IPS-NIHi11 (cell line): ENCODE results near the gene ZNF148.

Source experiments
- DNase-seq: peaks from one replicate; pipeline ENCODE4 v3.0.0; 2012; ENCODE audit warnings: mixed read lengths, low spot score

The ZNF148 gene

DNA sequence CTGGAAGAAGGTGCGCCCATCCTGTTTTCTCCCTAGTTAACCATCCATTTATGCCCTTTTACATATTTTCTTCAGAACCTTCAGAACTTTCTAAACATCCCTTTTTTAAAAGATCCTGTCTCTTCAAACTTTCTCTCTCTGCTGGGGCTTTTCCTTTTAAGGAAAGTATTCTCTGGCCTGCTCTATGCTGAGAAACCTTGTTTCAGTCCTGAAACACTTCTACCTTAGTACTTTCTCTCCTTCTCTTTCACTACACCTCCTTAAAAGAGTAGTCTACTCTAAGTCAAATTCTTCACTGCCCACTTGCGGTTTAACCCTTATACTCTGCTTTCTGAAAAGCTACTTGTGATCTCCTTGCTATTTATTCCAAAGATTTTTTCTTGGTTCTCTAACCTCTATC lies 97.0 kb downstream of the ZNF148 start:
- DNase-seq, result no peak

GRCh38 chr3:125271127-125271526 lies 104.0 kb downstream of the ZNF148 start:
- peak; percentile 14 for DNase-seq

- DNase-seq, result no peak
Observed at GRCh38 chr3:125267460-125267859, 107.7 kb downstream of the ZNF148 start.

GRCh38 chr3:125266971-125267370 lies 108.2 kb downstream of the ZNF148 start:
- no peak for DNase-seq

GRCh38 chr3:125262161-125262560 lies 113.0 kb downstream of the ZNF148 start:
- no peak for DNase-seq

GRCh38 chr3:125261031-125261430 lies 114.1 kb downstream of the ZNF148 start:
- no peak for DNase-seq

DNA sequence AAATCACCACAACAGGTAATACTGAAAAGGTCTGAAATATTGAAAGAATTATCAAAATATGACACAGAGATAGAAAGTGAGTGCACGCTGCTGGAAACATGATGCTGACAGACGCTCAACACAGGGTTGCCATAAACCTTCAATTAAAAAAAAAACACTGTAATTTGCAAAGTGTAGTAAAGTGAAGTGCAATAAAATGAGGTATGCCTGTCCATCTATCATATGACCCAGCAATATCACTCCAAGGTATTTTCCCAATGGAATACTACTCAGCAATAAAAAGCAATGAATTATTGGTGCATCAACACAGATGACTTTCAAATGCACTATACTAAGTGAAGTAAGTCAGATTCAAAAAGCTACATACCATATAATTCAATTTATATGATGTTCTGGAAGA lies 115.0 kb downstream of the ZNF148 start:
- no peak for DNase-seq

DNA sequence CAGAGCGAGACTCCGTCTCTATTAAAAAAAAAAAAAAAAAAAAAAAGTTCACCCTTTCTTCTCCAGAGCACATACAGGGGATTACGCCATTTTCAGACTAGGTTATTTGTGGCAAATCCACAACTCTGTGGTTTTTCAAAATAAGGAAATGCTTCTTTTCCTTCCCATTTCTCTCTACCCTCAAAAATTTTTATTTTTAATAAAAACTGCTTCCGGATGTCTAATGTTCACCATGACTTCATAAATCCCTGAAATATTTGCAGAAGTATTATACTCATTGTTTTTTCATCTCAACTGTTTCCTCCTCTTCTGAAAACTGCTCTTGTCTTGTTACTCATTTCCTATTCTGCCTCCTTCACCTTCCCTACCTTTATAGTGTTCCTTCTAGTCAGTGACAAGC lies 117.6 kb downstream of the ZNF148 start:
- no peak for DNase-seq

DNA sequence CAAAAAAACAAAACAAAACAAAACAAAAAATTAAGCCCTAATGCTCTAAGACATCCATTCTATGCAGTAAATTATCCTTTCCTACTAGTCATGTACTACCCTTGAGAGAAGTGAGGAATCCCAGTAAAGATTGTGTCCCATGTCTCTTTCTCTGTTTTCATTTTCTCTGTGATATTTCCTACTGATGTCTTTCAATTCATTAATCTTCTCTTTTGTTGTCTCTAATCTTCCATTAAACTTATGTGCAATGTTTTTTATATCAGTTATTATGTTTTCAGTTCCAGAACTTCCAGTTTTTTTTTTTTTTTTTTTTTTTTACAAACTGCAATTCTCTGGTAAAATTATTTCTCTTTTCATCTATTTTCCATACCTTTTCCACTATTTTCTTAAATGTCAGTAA lies 118.5 kb downstream of the ZNF148 start:
- no peak for DNase-seq

- DNase-seq, result no peak
Observed at GRCh38 chr3:125250973-125251372, 124.2 kb downstream of the ZNF148 start.

GRCh38 chr3:125246237-125246636 lies 128.9 kb downstream of the ZNF148 start:
- no peak for DNase-seq

- no peak for DNase-seq
Observed at GRCh38 chr3:125245521-125245920, 129.6 kb downstream of the ZNF148 start.

DNA sequence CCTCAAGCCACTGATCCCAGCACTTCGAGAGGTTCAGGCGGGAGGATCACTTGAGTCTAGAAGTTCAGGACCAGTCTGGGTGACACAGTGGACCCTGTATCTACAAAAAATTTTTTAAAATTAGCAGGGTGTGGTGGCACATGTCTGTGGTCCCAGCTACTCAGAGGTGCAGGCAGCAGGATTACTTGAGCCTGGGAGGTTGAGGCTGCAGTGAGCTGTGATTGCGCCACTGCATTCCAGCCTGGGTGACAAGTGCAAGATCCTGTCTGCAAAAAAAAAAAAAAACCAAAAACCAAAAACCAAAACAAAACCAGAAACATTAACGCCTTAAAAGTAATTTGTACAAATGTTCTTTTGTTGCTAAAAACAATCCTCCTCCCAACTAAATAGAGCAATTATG lies 134.6 kb downstream of the ZNF148 start:
- no peak for DNase-seq

DNA sequence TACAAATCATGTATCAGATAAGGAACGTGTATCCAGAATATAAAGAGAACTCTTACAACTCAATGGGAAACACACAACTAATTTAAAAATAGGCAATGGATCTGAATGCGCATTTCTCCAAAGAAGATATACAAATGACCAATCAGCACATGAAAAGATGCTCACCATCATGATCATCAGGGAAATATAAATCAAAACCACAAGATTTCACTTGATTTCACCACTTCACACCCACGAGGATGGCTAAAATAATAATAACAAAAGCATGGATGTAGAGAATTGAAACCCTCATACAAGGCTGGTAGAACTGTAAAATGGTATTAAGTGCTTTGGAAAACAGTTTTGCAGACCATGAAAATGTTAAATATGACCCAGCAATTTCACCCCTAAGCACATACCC lies 135.9 kb downstream of the ZNF148 start:
- no peak for DNase-seq

DNA sequence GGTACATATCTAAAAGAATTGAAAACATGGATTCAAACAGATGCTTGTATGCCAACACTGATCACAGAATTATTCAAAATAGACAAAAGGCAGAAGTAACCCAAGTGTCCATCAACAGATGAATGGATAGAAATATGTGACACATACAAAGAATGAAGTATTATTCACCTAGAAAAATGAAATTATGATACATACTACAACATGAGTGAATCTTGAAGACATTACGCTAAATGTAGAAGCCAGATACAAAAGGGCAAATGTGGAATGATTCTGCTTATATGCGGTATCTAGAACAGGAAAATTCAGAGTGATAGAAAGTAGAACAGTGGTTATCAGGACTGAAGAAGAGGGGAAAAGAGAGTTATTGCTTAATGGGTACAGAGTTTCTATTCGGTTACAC lies 136.4 kb downstream of the ZNF148 start:
- DNase-seq, result no peak

DNA sequence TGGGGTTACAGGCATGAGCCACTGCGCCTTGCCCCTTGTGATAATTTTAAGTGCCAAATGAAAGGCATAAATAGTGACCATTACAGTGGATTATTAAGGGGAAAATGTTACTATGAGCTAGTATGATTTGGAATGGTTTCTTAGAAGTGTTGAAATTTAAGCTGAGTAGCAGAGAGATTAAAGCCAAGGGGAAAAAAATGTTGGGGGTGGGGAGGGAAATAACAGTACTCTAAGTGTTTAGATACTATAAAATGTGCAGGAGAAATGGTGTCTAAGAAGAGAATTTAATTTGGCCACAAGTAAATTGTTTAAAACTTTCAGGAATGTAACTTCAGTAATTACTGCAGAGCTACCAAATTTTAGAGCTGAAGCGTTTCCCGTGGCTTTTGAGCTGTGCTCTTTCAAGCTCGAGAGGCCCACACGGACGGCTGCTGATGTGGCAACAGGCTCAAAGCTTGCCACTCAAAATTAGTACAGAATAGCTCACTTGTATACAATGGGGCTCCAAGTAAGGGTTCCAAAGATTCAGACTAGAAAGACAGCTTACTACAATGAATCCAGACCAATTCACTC lies 138.7 kb downstream of the ZNF148 start:
- DNase-seq, result no peak

DNA sequence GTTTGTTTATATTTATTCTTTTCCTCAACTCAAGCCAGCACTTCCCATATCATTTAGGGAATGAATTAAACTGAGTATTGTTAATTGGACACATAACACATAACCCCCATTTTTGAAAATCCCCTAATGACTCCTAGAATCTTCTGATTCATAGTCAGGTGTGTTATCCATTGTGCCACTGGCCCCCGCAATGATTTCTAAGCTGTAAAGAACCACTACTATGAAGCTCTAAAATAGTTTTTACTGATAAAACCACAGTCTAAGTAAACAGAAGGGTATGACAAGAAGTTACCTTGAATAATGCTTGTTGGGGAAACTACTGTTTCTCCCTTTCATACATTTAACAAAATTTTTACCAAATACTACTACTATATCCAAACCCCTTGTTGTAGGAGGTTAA lies 140.3 kb downstream of the ZNF148 start:
- no peak for DNase-seq

- DNase-seq, result no peak
Observed at GRCh38 chr3:125232401-125232800, 142.7 kb downstream of the ZNF148 start.

GRCh38 chr3:125231895-125232294 lies 143.2 kb downstream of the ZNF148 start:
- DNase-seq, result no peak

DNA sequence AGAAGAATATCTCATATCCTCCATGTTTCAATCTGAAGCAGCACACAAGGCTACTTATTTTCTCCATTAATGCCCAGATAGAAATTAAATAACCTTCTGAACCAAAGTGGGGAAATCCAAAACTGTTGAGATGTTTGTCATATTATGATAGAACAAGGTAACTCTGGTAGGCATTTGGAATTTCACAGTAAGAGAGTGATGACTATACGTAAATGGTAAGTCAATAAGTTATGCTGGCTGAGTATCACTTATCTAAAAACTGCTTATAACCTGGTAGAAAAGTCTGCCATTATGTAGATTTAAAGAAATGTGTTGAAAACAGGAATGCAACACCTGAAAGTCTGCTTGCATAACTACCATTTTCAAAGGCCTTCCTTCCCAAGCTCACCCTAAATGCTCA lies 145.4 kb downstream of the ZNF148 start:
- DNase-seq, result no peak

GRCh38 chr3:125229168-125229567 lies 146.0 kb downstream of the ZNF148 start:
- DNase-seq, result no peak

GRCh38 chr3:125221831-125222230 lies 153.3 kb downstream of the ZNF148 start:
- DNase-seq, result no peak

- DNase-seq, result no peak
Observed at GRCh38 chr3:125220727-125221429, 154.2 kb downstream of the ZNF148 start.

DNA sequence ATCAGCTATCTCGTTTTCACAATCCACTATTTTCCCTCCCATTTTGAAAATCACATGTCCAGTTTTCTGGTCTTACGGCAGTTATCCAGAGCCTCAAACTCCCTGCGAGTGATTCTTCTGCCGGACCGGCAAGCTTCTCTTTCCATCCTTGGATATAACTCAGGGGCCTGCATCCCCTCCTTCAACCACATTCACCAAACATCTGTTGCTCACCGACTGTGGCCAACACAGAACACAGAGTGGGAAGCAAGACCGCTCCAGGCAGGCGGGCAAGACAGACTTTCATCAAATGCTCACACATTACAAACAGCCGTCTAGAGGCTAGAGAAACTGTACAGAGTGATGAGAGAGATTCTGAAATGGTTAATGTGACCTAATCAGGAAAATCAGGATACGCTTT lies 154.9 kb downstream of the ZNF148 start:
- DNase-seq, result no peak
